Activated CD4-positive, alpha-beta T cell treated with anti-CD3 and anti-CD28 coated beads, Interleukin-2, Interleukin-4, amounts not matched to agents 100 ng/mL and 50 ng/mL, durations not matched to agents 16 hours and 8 hours (primary cell): ENCODE measurements around the gene RAVER2.

Source experiments
- DNase-seq: peaks from one replicate; pipeline ENCODE4 v3.0.0-alpha.2; 2020; ENCODE audit warnings: low spot score

Gene RAVER2

DNA sequence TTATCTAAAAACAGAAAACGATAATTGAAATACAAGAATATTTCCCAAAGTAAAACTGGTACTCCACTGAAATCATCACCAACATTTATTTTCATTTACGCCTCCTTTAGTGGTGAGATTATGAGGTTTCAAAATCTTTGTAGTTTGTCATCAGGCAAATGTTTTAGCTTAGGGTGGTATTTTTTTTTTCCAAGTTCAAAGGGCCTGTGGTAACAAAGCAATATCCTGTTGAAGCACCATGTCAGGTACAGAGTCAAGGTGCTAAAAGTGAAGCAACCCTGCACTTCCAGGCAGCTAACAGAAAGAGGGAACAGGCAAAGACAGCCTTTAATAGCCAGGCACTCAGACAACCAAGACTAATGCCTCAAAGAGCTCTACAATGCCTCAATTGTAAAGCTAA, 132.3 kb downstream of the RAVER2 start:
- peak; percentile 31 for DNase-seq

DNA sequence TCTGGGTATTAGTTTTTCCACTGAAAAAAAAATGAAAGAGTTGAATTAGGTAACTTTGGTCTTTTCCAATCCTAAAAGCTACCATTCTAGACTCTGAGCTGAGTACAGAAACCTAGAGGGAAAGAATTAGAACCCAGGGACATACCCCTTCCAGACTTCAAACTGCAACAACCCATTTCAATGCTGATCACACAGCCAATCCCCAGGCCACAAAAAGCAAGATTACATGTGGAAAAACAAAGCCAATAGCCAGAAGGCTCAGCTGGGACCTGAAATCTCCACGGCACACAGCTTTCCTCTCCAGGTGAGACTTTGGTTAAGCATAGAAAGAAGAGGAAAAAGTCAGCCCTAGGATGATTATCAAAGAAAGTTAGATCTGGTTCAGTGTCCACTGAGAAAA, 132.7 kb downstream of the RAVER2 start:
- DNase-seq, result no peak

DNA sequence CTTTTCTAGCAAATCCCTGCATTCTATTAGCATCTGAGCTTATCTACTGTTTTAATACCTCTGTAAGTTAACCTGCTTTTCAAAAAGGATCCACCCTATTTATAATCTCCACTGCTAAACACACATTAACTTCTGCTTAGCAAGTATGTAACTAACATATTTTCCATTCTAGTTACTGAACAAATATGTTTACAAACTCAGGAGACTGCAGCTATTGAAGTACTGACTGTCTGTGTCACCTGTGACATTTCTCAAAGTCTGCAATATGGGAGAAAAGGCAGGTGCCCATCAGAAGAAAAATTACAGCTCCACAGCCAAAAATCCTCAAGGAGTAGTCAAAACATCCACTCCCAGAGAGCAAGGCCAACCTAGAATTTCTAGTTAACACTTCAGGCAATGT, 133.2 kb downstream of the RAVER2 start:
- DNase-seq, result no peak

DNA sequence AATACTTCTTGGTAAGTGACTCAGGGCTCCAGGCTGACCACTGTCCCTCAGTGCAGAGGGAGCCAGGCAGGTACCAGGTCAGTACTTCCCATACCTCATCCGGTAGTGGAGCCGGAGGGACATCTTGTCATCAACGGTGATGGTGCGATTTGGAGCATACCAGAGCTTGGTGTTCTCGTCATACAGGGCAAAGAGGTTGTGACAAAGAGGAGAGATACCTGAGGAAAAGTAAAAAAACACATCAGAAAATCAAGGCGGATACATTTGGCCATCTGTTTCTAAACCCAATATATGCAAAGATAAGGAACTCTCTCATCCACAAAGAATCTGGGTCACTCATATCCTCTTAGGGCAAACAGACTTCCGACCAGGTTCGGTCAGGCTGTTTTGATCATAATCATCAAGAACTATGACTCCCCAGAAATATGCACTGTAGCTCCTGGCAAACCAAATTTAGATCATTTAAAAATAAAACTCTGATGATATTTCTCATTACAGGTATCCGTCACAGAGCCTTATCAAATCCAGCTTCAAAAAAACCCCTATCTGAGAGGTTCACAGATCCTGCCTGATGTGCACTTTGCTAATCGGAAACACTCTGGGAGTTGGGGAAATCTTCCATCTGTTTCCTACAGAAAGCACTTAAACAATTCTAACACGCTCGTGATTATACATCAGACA, 134.2 kb downstream of the RAVER2 start:
- DNase-seq, result no peak

DNA sequence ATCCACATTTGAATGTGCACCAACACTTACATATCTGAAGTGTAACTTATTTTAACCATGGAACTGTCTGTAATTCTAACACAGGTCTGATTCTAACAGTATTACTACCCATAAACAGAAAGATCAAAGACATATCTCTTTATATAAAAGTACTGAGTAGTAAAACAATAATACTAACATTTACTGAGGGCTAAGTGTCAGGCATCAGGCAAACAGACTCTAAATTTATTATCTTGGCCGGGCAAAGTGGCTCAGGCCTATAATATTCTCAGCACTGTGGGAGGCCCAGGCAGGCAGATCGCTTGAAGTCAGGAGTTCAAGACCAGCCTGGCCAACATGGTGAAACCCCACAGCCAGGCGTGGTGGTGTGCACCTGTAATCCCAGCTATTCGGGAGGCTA, 135.6 kb downstream of the RAVER2 start:
- DNase-seq, result no peak

DNA sequence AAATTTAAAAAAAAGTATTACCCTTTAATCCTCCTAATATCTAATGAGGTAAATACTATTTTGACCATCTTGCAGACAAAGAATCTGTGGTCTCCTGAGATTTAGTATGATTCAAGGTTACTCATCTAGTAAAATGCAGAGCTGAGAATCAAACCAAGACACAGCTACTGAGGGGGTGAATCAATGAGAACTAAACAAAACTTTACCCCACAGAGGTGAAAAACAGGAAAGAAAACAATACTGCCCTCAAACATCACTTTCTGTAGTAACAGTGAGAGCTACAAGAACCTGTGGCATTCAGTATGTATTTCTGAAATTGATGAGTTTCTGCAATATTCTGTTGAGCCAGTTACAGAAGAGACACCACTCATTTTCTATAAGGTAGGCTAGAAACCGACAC, 136.4 kb downstream of the RAVER2 start:
- DNase-seq, result no peak
